ENCODE results near the gene ISG20L2. TPM values are rescaled to one million over a fixed set of nuclear protein-coding genes. Genes with fewer than 3 reads are reported as not detected.
A peak's percentile ranks its signal among the peaks of the same experiment; 100 is the strongest.

The ISG20L2 gene
- total RNA-seq, 1 donor = 21.0 TPM

- no peaks in the 10 kb centered on the region for H3K9me3 ChIP-seq (ENCODE audit: low read depth, low read length)
- H3K79me2 ChIP-seq (ENCODE audit: insufficient read depth, low read length) = no peaks in the 10 kb centered on the region
- H3K36me3 ChIP-seq (ENCODE audit: insufficient read depth, low read length) = no peaks in the 10 kb centered on the region
- H3K4me1 ChIP-seq (ENCODE audit: insufficient read depth, low read length) = peaks cover 63% of the 10 kb centered on the region
- H3K4me2 ChIP-seq (ENCODE audit: insufficient read depth, low read length) = peak overlapping the region; percentile 23
- H2AFZ ChIP-seq (ENCODE audit: low read length) = no peak overlapping the region
- H4K20me1 ChIP-seq (ENCODE audit: insufficient read depth, low read length) = no peaks in the 10 kb centered on the region
- no peak overlapping the region for H3K27ac ChIP-seq (ENCODE audit: low read depth, low read length)
- no peak for DNase-seq (ENCODE audit: insufficient read length, low spot score, missing footprints)
- H3K27me3 ChIP-seq (ENCODE audit: insufficient read depth, low read length) = no peaks in the 10 kb centered on the region
- TF ChIP-seq CTCF (IDR thresholded peaks at IDR 0.05; ENCODE audit: extremely low read depth, low read depth, low read length) = no peak
- H3K4me3 ChIP-seq (ENCODE audit: insufficient read depth, low read length) = no peak overlapping the region
These were observed 20.9 kb downstream of the ISG20L2 start for GRCh38 chr1:156707417-156708217.

- TF ChIP-seq CTCF (IDR thresholded peaks at IDR 0.05; ENCODE audit: extremely low read depth, low read depth, low read length) = no peak
- Histone ChIP-seq H3K79me2 (ENCODE audit: insufficient read depth, low read length) (no peaks in the 10 kb centered on the region), H3K9me3 (ENCODE audit: low read depth, low read length) (no peaks in the 10 kb centered on the region), H4K20me1 (ENCODE audit: insufficient read depth, low read length) (no peaks in the 10 kb centered on the region), H3K27me3 (ENCODE audit: insufficient read depth, low read length) (no peaks in the 10 kb centered on the region), H3K4me3 (ENCODE audit: insufficient read depth, low read length) (peak overlapping the region; percentile 66), H3K27ac (ENCODE audit: low read depth, low read length) (no peak overlapping the region), H3K4me1 (ENCODE audit: insufficient read depth, low read length) (peaks cover 57% of the 10 kb centered on the region), H3K4me2 (ENCODE audit: insufficient read depth, low read length) (peak overlapping the region; percentile 94), H2AFZ (ENCODE audit: low read length) (peak overlapping the region; percentile 85), H3K36me3 (ENCODE audit: insufficient read depth, low read length) (no peaks in the 10 kb centered on the region)
- peak; percentile 78 for DNase-seq (ENCODE audit: insufficient read length, low spot score, missing footprints)
These were observed 21.7 kb downstream of the ISG20L2 start for GRCh38 chr1:156706657-156707416.

- H3K4me1 ChIP-seq (ENCODE audit: insufficient read depth, low read length) = peaks cover 53% of the 10 kb centered on the region
- no peak overlapping the region for H3K27ac ChIP-seq (ENCODE audit: low read depth, low read length)
- no peaks in the 10 kb centered on the region for H3K9me3 ChIP-seq (ENCODE audit: low read depth, low read length)
- H2AFZ ChIP-seq (ENCODE audit: low read length) = peak overlapping the region; percentile 85
- TF ChIP-seq CTCF (IDR thresholded peaks at IDR 0.05; ENCODE audit: extremely low read depth, low read depth, low read length) = peak; percentile 68
- H3K4me3 ChIP-seq (ENCODE audit: insufficient read depth, low read length) = peak overlapping the region; percentile 66
- peak; percentile 94 for DNase-seq (ENCODE audit: insufficient read length, low spot score, missing footprints)
- peak overlapping the region; percentile 94 for H3K4me2 ChIP-seq (ENCODE audit: insufficient read depth, low read length)
- H3K79me2 ChIP-seq (ENCODE audit: insufficient read depth, low read length) = no peaks in the 10 kb centered on the region
- no peaks in the 10 kb centered on the region for H3K36me3 ChIP-seq (ENCODE audit: insufficient read depth, low read length)
- H4K20me1 ChIP-seq (ENCODE audit: insufficient read depth, low read length) = no peaks in the 10 kb centered on the region
- no peaks in the 10 kb centered on the region for H3K27me3 ChIP-seq (ENCODE audit: insufficient read depth, low read length)
These were observed 22.5 kb downstream of the ISG20L2 start for GRCh38 chr1:156705918-156706656.
